LNCAP (cell line): ENCODE measurements around the gene DCUN1D2.

Experiments used
- TF ChIP-seq, protein P1 (sequence below): fragments of 450-650 bp; IDR thresholded peaks from 2 replicates; pipeline ENCODE4 v1.5.1; 2017; ENCODE audit warnings: mild to moderate bottlenecking

DCUN1D2 gene

DNA sequence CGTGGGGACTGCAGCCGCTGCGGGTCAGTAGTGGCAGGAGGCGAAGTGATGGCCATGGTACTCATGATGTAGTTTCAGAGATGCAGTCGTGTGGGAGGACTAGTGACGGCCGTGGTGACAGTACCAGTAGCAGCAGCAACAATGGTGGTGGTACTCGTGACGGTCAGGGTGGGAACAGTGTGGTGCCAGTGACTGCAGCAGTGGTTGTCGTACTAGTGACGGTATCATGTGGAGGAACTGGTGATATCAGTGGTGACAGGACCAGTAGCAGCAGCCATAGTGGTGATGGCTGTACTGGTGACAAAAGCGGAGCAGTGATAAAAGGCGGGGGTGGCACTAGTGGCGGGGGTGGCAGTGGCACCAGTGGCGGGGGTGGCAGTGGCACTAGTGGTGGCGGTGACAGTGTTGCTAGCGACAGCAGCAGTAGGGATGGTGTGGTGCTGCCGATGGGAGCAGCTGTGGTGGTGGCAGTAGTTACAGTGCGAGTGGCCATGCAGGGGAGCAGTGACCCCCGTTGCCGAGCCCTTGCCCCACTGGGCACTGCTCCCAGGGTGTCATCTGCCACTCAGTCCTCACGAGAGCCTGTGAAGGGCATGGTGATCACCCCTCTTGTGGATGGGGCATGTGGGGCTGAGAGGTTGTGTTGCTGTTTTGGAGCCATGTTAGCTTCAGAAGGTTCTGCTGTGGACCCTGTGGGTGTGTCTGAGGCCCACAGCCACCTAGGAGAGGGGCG is 60.0 kb downstream of the DCUN1D2 start:
- TF ChIP-seq, protein P1, sequence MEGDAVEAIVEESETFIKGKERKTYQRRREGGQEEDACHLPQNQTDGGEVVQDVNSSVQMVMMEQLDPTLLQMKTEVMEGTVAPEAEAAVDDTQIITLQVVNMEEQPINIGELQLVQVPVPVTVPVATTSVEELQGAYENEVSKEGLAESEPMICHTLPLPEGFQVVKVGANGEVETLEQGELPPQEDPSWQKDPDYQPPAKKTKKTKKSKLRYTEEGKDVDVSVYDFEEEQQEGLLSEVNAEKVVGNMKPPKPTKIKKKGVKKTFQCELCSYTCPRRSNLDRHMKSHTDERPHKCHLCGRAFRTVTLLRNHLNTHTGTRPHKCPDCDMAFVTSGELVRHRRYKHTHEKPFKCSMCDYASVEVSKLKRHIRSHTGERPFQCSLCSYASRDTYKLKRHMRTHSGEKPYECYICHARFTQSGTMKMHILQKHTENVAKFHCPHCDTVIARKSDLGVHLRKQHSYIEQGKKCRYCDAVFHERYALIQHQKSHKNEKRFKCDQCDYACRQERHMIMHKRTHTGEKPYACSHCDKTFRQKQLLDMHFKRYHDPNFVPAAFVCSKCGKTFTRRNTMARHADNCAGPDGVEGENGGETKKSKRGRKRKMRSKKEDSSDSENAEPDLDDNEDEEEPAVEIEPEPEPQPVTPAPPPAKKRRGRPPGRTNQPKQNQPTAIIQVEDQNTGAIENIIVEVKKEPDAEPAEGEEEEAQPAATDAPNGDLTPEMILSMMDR = no peak

DNA sequence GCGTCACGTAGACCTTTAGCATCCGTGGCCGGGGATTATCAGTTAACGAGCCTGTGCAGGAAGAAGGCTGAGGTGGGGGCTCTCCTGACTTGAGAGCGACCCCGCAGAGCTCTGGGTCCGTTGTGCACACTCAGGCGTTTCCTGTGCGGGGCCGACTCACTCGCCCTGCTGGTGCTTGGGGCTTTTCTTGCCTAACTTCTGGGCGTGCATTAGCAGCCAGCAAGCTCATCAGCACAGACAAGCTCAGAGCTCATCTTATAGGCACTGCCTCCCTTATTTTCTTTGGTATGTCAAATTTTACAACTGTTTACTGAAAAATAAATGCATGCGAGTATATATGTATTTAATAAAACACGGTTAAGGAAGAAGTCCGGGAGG is 60.9 kb downstream of the DCUN1D2 start:
- TF ChIP-seq, protein P1 = no peak

DNA sequence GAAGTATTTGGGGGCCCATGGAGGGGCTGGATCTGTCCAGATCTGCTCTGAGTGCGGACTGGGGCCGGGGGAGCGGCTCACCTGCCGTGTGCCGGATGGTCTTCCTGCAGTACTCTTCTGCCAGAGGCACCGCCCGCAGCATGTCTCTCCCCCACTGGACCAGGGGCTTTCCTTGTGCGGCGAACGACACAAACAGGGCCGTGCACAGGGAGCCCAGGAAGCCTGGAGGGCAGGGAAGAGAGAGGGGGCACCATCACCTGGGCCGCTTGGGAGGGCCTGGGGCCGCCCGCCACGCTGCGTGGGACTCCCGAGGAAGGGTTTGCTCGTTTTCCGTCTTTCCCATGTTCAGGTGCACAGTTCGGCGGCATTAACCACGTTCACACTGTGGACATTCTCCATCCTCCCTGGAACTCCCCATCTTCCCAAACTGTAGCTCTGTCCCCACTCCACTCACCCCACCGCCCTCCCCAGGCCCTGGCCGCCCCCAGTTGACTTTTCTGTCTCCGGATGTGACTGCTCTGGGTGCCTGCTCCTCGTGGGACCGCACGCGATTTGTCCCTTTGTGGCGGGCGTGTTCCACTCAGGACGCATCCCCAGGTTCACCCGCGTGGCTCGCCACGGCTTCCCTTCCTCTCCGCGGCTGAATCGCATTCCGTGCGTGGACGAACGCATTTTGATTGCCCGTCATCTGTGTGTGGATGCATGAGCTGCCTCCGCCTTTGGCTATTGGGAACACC is 61.5 kb downstream of the DCUN1D2 start:
- TF ChIP-seq, protein P1 = no peak

DNA sequence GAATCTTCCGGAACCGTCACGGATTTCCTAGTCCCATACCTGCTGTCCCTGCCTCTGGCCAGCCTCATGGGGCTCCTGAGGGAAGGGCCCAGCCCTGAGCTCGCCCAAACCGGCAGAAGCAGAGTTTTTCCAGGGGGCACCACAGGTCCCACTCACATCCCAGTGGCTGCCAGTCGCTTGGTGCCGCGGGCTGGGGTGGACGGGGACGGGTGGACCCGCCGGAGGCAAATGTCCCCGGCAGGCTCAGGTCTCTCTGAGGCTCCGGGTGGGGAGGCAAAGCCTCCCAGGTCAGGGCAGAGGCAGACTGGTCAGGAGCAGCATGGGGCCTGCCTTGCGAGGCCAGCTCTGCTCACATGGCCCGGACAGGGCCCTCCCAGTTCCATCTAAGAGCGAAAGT is 62.0 kb downstream of the DCUN1D2 start:
- TF ChIP-seq, protein P1 = no peak

DNA sequence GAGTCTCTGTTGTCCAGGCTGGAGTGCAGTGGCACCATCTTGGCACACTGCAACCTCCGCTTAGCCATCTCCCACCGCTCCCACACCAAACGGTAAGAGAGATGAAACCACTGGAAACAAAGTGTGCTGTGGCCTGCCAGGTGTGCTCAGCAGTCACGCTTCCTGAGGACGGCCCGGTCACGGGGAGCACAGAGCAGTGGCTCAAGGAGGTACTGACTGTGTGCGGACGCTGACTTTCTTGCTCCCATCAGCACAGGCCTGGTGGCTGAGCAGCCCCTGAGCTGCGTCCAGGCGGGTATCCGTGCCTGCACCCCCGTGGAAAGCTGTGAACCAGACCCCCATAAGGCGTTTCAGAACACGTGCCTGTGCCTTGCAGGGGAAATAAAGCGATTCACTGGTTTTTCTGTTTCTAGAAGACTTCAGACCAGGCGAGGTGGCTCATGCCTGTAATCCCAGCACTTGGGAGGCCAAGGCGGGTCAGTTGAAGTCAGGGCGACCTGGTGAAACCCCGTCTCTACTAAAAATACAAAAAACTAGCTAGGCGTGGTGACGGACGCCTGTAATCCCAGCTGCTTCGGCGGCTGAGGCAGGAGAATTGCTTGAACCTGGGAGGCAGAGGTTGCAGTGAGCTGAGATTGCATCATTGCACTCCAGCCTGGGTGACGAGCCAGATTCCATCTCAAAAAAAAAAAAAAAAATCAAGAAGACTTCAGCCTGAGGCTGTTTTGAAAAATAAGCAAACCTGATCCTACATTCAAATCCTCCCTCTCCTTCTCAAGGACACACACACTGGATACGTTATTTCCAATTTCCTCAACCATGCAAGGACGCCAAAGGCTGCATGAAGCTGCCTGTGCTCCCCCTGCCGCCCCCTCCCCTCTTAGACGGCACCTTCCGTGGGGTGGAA is 62.7 kb downstream of the DCUN1D2 start:
- TF ChIP-seq, protein P1 = no peak

DNA sequence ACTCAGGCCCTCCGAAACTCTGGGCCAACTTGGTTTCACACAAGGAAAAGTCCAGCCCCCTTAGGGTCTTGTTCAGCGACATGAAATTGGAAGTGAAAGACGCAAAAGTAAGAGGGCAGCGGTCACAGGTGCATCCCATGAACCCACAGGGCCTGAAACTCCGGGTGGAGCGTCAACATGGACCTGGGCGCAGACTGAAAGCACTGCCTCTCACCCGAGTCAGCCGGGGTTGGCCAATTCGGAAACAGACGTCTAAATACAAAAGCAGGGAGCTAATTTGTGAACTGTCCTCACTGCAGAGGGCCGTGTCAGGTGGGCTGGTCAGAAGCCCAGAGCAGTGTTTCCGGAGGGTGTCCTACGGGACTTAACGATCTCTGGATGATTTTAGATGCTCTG is 63.9 kb downstream of the DCUN1D2 start:
- TF ChIP-seq, protein P1 = no peak

DNA sequence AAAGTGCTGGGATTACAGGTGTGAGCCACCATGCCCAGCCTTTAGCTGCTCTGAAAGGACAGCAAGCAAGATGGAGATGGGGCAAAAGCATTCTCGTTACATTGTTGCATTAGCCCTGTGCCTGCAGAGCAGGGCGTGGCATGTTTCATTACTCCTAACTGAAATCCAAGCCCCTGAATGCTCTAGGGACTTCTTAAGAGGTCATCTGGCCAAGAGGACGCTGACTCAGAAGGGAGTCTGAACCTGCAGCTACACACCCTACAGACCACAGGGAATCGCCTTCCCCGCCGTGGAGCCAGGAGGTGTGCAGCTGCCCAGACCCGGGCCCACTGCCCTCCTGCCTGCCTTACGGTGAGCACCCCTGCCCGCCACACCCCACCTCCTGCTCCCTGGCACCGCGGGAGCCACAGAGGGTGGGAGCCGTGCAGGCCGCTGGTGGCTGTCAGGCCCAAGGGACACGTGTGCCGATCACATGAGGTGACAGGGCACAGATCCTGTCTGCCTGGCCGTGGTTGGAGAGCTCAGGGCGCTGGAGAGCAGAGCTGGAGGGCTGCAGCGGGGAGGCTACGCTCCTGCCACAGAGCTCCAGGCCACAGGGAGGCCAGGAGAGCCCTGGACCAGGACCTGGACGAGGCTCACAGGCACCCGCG is 64.4 kb downstream of the DCUN1D2 start:
- TF ChIP-seq, protein P1 = no peak
